ENCODE results near the gene FOXC2.

Gene FOXC2

DNA sequence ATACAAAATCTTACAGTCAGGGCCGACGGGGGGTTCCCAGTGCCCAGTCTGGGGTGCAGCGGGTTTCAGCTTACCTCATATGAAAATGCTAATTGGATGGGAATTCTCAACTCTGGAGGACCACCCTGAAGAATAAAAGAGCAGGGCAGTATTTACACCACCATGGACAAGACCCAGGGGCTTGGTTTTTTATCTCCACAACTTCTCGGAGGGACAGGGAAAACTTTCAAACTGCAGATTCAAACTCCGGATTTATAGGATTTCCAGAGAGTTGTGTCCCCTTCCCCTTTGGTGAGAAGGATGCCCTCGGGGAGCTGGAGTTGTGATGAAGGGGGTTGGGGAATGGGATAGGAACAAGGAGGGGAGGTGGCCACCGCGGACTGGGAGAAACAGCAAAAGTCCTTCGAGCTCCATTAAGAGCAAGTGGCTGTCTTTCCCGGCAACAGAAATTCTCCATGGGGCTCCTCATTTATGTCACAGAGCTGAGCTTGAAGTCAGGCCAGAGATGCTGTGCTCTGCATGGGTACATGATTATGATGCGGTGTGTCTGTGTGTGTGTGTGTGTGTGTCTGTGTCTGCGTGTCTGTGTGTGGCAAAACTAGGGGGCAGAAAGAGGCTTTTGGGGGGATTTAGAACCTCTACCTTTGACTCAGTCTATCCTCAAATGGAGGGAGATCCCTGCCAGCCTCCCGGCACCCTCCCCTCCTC lies 27.4 kb downstream of the FOXC2 start:
- no peak for DNase-seq

DNA sequence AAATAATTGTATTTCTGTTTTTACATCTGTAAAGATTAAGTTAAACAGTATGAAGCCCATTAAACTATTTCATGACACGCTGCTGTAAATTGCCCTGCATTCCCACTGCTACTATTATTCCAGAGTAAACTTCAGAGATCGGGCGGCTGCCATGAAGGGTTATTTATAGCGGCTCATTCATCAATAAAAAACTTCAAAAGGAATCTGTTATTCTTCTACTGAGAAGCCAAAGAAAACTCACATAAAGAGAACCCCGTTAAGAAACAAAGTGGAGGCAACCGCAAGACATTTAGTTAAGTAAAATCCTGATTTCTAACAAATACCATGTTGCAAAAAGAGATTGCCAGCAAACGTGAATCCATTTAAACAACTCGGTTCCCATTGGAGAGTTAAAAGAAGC lies 28.1 kb downstream of the FOXC2 start:
- DNase-seq, result no peak

DNA sequence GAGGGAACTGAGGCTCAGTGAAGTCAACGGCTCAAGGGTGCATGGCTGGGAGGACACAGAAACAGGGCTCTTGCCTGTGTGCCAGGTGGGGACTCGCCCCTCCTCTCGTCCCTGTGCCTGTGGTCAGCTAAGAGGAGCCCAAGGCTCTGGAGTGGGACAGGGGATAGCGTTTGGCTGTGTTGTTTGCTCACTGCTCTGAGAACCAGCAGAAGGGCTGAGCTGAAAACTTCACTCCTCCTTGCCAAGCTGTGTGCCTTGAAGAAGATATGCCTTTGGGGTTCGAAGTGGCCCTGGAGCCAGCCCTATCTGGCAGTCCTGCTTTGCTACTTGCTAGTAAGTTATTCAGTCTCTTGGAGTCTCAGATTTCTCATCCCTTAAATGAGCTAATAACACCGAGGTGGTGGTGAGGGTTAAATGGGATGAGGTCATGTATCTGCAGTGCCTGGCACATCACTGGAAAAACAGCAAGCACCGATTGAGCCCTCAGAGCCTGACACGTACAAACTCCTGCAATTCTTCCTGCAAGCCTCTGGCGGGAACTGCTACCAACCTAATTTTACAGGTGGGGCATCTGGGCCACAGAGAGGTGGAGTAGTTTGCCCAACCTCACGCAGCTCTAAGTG lies 29.5 kb downstream of the FOXC2 start:
- DNase-seq, result no peak

DNA sequence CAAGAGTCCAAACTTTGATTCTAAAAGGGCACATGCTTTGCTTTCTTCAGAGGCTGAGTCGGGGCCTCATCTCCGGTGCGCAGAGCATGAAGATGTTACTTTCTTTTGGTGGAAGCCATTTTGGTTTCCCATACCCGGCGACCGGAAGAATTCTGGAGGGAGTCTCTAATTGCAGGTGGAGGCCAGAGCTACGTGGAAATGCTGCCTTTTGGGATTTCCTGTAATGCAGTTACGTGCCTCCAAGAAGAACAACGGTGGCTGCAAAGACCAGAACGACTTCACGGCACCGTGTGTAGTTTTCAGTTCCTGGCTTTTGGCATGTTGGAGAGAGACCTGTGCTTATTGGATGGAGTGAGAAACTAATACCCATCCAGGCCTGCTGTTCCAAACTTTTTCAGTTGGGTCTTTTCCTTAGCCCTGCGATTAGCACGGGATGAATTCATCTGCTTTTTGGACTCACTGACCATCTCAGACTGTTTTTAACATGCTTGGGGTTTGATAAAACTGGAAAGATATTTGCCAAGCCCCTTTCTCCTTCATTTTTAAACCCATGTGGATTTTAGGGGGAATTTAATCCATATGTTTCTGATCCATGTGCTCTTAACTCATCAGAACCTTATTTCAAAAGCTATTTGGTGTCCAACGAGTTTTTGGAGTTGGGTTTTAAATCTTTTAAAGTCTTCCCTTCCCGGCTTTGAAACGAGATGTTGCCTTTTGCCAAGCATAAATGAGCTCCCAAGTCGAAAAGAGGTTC lies 30.7 kb downstream of the FOXC2 start:
- no peak for DNase-seq

DNA sequence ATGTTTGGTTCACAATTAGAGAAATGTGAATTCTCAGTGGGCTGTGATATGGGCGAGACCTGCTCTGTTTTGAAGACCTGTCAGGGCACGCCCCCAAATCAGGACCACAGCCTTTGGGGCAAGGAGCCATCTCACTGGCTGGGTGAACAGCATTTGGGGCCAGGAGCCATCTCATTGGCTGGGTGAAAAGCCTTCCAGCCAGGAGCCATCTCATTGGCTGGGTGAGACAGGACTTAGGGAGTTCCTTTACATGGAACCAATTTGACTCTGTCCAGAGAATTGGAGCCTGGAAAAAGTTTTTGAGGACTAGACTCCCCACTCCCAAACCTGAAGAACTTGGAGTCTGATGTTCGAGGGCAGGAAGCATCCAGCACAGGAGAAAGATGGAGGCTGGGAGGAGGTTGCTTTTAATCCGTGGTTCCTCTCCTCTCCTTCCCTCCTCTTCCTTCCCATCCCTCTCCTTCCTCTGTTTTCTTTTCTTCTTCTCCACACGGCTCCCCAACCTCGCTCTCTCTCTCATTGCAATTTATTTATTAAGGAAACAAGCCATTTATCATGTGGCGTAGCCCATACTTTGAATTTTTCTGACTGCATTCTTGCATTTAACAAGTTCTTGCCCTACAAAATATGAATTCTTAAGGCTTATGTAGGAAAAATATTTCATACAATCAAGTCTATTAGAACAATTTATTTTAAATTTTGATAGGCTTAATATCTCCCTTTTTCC lies 31.4 kb downstream of the FOXC2 start:
- no peak for DNase-seq

DNA sequence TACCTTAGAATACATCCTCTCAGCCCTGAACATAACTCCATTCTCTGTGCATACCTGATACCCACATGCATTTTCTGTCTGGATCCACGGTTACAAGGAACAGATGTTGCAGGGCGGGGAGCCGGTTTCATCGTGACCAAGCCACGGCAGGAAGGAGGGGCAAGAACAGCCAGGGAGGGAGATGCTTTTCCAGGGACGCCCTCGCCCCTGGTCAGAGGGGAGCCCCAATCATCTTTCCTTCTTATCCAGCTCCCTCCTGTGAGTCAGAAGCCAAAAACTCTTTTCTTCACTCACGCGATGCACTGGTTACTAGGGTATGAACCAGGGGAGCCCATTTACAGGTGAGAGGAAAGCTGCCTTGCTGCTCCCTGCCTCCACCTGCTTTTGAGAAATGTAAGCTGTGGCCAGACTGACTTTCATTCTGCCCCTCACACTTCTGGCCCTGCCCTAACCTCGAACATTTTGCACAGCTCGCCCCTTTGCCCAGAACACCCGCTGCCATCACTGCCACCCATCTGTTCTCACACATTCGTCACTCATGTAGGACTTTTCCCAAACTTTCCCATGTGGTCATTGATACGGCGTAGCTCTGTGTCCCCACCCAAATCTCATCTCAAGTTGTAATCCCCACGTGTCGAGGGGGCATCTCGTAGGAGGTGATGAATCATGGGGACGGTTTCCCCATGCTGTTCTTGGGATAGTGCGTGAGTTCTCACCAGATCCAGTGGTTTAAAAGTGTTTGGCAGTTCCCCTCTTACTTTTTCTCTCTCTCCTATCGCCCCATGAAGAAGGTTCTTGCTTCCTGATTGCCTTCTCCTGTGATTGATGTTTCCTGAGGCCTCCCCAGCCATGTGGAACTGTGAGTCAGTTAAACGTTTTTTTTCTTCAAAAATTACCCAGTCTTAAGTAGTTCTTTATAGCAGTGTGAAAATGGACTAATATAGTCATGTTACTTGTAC lies 32.3 kb downstream of the FOXC2 start:
- no peak for DNase-seq

DNA sequence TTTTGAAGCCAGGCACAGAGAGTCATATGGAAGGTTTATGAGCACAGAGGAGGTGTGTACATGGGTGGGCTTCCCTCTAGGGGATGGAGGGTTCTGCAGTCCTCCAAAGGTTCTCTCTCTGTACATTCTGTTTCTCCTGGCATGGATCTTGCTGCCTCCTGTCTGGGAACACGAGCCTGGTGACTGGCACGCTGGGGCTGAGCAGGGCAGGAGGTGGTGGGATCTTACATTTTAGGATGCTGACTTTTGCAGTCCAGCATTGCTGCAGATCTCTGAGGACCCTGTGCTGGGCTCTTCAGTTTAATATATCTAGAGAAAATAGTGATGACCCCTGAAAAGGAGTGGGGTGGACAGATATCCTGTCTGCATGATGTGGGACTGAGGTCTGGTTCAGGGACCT lies 34.7 kb downstream of the FOXC2 start:
- no peak for DNase-seq

DNA sequence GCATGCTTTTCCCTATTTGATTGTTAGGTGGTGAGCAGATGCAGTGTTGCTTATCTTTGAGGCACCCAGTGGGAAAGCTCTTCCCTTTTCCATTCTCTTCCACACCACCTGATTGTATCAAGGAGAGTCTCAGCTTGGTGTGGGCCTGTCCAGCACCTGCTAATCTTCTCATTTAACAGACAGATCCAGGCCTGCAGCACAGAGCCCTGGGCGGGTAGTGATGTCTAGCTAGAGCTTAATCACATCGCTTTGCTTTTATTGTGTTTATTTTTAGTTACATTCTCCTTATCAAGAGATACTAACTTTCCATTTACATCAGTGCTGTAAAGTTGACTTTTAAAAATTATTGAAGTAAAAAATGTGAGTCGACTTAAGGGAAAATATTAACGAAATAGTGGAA lies 35.9 kb downstream of the FOXC2 start:
- DNase-seq, result no peak

DNA sequence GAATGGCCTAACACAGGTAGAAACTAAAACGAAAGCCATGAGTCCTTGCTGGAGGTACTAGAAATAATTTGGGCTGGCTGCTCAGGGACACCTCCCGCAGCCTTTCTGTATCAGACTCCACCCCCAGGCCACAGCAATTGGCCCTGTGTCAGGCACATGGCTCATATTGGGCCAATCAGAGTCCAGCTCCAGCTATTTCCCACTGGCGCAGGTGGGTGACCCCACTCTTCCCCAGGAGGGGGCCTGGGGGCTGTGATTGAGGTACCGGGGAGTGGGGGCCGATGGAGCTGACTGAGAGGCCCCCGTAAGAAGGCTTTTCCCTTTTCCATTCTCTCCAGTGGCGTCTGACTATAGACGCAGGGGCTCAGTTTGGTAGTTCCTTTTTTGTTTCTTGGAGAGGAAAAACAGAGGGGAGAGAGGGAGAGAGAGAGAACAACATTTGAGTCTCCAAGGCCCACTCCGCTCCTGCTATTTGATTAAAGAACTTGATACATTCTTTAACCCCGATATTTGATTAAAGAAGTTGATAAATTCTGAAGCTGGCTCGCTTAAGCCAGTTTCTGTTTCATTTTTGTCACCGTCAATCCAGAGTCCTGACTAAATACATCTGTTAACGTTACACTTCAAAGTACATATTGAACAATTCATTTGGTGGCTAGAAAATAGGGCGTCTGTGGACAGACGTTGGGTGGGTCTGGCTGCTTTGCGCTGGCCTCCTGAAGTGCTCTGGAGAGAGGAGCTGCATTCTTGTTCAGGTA lies 38.0 kb downstream of the FOXC2 start:
- peak; percentile 32 to 42 for DNase-seq

DNA sequence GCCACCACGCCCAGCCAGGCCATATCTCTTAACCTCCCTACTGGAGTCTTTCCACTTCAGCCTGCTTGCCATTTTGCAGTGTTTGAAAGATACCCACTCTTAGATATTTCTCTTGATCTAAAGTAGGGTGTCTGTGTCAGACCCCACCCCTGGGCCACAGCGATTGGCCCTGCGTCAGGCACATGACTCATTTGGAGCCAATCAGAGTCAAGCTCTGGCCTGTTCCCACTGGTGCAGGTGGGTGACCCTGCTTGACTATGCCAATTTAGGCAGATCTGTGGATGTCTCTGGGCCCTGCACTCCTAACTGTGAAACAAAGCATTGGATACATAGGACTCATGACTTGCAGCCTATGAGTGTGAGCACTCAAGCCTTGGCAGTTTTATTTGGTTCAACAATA lies 39.3 kb downstream of the FOXC2 start:
- no peak for DNase-seq

DNA sequence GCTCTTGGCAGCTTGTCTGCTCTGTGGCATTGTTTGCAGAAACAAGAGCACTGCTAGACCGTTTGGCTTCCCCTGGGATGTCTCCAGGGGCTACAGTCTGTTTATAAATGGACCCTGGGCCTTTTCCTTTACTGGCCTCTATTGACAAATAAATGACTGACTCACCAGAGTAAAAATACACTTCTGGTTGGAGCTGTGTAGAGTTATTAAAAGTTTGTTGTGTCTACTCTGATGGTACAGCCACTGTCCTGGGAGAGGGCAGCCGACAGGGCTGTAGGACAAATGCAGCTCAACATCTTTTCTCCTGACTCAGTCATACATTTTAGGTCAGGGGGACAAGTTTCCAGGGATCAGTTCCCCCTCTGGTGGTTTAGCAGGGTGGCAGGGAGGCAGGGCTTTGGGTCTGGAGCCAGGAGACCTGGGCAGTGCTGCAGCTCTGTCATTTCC lies 41.7 kb downstream of the FOXC2 start:
- no peak for DNase-seq

DNA sequence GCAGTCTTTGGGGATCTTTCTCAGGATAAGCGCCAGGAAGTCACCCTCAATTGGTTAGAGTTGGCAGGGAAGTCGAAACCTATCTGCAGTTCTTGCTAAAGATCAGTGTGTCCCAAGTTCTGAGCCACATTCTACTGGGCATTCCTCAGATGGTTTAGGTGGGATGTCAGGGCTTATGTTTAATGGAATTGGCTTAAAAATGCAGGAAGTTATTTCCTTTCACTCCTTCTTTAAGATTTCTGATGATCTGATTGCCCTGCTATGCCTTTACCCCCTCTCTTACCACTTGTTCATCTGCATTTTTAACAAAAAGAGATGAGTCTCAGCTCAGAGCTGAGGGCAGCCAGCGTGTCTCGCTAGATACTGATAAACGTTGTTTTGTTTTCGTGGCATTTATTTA lies 42.5 kb downstream of the FOXC2 start:
- DNase-seq, result no peak

DNA sequence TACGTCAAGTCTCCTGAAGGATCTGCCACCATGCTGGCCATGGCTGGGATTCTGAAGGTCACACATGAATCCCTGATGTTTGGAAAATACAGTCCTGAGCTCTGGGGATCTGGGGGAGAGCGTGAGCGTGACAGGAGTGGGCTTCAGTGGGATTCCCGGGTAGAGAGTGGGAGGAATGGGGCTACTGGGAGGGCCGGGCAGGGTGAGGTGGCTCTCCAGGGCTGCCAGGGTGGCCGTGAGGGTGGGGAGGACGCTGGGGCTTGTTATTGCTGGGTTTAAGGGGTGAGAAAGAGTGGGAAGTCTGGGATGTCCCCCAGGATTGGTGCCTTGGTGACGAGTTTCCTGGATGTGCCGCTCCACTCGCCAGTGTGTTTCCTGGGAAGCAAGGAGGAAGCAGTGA lies 43.0 kb downstream of the FOXC2 start:
- DNase-seq, result no peak

DNA sequence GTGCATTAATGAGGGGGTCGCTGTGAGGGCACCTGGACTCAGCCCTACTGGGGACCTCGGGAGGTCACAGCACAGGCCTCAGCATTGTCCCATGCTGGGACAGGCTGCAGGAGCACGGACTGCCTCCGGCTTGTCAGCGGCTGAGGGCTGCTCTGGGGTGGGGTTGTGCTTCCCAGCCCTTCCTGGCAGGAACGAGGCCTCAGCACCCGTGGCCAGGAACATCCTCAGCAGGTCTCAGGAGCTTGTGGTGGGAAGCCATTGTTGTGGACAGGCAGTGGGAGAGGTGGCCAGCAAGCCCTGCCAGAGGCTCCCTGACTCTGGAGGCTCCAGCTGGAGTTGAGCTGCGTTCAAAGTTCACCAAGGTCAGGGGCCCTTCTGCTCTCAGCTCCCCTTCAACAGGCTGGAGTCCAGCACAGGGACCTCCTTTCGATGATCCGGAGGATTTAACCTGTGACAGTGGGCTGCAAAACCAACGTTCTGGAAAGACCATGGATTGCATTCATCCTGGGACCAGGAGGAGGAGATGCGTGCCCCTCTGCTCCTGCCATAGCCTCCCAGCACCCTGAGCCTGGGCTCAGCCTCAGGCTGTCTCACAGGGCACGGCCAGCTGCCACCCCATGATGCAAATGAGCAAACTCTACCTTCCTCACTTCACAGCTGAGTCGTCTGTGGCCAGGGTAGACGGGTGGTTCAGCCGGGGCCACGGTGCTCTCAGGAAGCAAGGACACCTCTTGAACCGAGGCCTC lies 44.3 kb downstream of the FOXC2 start:
- no peak for DNase-seq

DNA sequence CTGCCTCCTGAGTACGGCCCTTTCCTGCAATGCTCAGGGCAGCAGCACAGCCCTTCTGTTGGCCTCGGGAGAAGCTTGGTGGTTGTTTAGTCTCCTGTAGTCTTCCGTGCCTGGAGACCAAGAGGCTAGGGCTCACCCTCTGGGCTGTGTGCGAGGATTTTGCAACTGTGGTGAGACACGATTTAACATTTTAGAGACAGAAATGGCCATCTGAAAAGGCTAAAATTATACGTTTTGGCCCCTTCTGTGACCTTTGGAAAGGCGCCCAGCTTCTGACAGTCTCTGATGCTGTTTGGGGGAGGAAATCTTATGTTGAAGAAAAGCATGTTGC lies 44.9 kb downstream of the FOXC2 start:
- DNase-seq, result no peak

DNA sequence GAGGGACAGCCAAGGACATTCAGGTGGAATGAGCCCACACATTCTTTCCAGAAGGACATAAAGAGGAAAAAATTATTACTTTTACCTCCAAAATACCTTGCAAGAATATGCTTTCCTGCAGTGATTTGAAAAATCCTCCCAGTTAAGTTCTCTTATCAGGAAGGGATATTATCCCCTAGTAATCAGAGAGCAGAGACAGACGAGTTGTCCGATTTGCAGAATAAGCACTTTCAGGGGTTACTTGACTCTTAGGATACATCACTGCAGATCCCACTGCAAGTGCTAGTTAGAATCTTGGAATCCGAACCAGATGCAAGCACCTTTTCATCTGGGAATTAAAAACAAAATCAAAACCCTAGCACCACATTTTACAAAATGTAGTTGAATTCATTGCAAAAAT lies 45.3 kb downstream of the FOXC2 start:
- DNase-seq, result no peak

DNA sequence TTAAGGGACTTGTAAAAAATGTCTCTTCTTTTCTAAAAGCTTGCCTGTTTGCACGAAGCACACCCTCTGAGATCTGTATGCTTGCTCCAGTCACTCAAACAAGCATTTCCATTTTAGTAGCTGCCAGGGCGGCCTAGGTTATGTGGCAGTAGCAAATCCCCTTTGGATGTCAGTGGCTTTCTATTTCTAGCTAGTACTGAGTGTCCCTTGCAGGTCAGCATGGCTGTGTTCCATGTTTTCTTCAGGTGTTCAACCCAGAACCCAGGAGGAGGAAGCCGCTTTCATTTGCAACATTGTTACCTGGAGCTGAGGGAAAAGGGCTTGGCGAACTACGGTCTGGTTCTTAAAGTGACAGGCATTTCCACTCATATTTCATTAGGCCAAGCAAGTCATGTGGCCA lies 48.1 kb downstream of the FOXC2 start:
- no peak for DNase-seq

DNA sequence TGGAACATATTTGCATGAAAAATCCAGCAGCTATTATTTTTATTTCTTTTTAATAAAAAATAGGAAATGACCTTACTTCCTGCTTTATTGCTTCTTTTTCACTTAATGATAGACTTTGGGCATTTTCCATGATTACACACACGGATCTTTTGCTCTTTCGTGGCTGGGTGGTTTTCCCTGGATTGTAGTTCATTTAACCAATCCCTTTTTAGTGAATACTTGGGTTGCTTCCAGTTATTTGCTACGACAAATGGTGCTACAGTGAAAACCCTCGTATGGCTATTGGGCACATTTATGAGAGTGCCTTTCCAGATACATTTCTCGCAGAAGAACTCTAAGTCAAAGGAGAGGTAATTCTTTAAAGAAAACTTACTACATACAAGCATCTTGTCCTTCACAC lies 50.3 kb downstream of the FOXC2 start:
- no peak for DNase-seq

DNA sequence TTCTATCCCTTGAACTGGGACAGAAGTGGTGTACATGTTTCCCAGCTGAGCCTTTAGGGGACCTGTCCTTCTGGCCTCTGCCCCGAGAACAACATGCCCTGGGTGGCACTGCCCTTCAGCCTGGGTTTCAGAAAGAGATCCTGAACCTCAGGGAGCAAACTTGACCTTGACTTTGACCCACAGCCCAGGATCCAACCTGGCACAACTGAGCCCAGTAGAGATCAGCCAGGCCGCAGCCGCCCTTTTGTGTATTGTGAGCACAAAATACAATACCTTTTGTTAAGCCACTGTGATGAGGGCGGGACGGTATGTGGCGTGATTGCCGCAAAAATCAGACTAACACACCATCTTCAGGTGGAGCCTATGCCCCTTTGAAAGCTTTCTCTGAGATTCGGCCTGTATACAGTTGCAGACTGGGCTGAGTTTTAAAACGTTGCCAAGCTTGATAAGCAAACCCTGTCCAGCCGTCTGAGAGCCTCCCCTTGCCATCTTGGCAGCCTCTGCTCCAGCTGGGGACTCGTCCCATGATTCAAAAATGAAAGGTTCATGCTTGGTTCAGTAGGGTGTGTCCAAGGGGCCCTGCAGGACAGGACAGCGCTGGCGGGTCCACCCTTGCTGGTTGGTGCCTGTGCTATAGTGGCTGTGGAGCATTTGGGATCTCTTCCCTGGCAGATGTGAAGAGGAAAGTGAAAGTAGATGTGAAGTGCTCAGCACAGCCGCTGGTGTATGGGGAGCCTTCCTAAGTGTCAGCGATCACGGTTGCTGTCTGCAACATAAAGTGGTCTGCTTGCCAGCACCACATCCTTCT lies 52.0 kb downstream of the FOXC2 start:
- no peak for DNase-seq

All from activated T-cell treated with anti-CD3 and anti-CD28 coated beads, Interleukin-2, amount 50 U/mL, for 48 hours (primary cell).